ENCODE results near the gene DAGLA.

The DAGLA gene

GRCh38 chr11:61750631-61751273 lies 70.6 kb downstream of the DAGLA start:
- Mint-ChIP-seq H3K36me3 (no peaks in the 10 kb centered on the region), H3K27me3 (peaks cover 13% of the 10 kb centered on the region), H3K27ac (no peak overlapping the region), H3K4me1 (peaks cover 20% of the 10 kb centered on the region), H3K9me3 (no peaks in the 10 kb centered on the region), H3K4me3 (peak overlapping the region; percentile 34)

GRCh38 chr11:61751384-61751783 lies 71.2 kb downstream of the DAGLA start:
- peaks cover 23% of the 10 kb centered on the region for H3K4me1 Mint-ChIP-seq
- H3K36me3 Mint-ChIP-seq: no peaks in the 10 kb centered on the region
- peak overlapping the region; percentile 34 for H3K4me3 Mint-ChIP-seq
- no peak overlapping the region for H3K27ac Mint-ChIP-seq
- no peaks in the 10 kb centered on the region for H3K9me3 Mint-ChIP-seq
- peaks cover 13% of the 10 kb centered on the region for H3K27me3 Mint-ChIP-seq

- Mint-ChIP-seq H3K4me1 (peaks cover 24% of the 10 kb centered on the region), H3K36me3 (no peaks in the 10 kb centered on the region), H3K27me3 (peaks cover 13% of the 10 kb centered on the region), H3K27ac (peak within 1 kb of the TSS; percentile 62), H3K9me3 (no peaks in the 10 kb centered on the region), H3K4me3 (peak within 1 kb of the TSS; percentile 85)
Measured at GRCh38 chr11:61752117-61752924, 72.1 kb downstream of the DAGLA start, which contains the start of gene MYRF. Gene MYRF (plus strand): TSS chr11:61752636. CDS start chr11:61752745, 109 bp downstream.

- Mint-ChIP-seq H3K9me3 (no peaks in the 10 kb centered on the region), H3K4me3 (peak overlapping the region; percentile 78), H3K27me3 (peaks cover 13% of the 10 kb centered on the region), H3K27ac (peak overlapping the region; percentile 62), H3K36me3 (no peaks in the 10 kb centered on the region), H3K4me1 (peaks cover 24% of the 10 kb centered on the region)
Measured at GRCh38 chr11:61752925-61753521, 72.8 kb downstream of the DAGLA start.

- peaks cover 13% of the 10 kb centered on the region for H3K27me3 Mint-ChIP-seq
- H3K4me3 Mint-ChIP-seq: peak overlapping the region; percentile 78
- no peaks in the 10 kb centered on the region for H3K36me3 Mint-ChIP-seq
- H3K27ac Mint-ChIP-seq: no peak overlapping the region
- no peaks in the 10 kb centered on the region for H3K9me3 Mint-ChIP-seq
- H3K4me1 Mint-ChIP-seq: peaks cover 24% of the 10 kb centered on the region
Measured at GRCh38 chr11:61753672-61754071, 73.5 kb downstream of the DAGLA start.

- H3K27ac Mint-ChIP-seq: no peak overlapping the region
- peaks cover 24% of the 10 kb centered on the region for H3K4me1 Mint-ChIP-seq
- peaks cover 11% of the 10 kb centered on the region for H3K27me3 Mint-ChIP-seq
- no peak overlapping the region for H3K4me3 Mint-ChIP-seq
- no peaks in the 10 kb centered on the region for H3K36me3 Mint-ChIP-seq
- H3K9me3 Mint-ChIP-seq: no peaks in the 10 kb centered on the region
Measured at GRCh38 chr11:61754534-61755482, 74.6 kb downstream of the DAGLA start.

GRCh38 chr11:61756147-61756451 lies 75.9 kb downstream of the DAGLA start:
- Mint-ChIP-seq H3K4me1 (peaks cover 20% of the 10 kb centered on the region), H3K27ac (no peak overlapping the region), H3K9me3 (no peaks in the 10 kb centered on the region), H3K36me3 (no peaks in the 10 kb centered on the region), H3K27me3 (peaks cover 7% of the 10 kb centered on the region), H3K4me3 (no peak overlapping the region)

- peaks cover 6% of the 10 kb centered on the region for H3K27me3 Mint-ChIP-seq
- no peaks in the 10 kb centered on the region for H3K36me3 Mint-ChIP-seq
- H3K4me1 Mint-ChIP-seq: peaks cover 18% of the 10 kb centered on the region
- no peak overlapping the region for H3K4me3 Mint-ChIP-seq
- H3K27ac Mint-ChIP-seq: no peak overlapping the region
- no peaks in the 10 kb centered on the region for H3K9me3 Mint-ChIP-seq
Measured at GRCh38 chr11:61756452-61757212, 76.4 kb downstream of the DAGLA start.

- no peak overlapping the region for H3K27ac Mint-ChIP-seq
- peaks cover 14% of the 10 kb centered on the region for H3K4me1 Mint-ChIP-seq
Measured at GRCh38 chr11:61757213-61757862, 77.1 kb downstream of the DAGLA start.

GRCh38 chr11:61760946-61761345 lies 80.8 kb downstream of the DAGLA start:
- Mint-ChIP-seq H3K4me3 (no peak overlapping the region), H3K36me3 (no peaks in the 10 kb centered on the region), H3K4me1 (peaks cover 4% of the 10 kb centered on the region), H3K27me3 (peaks cover 4% of the 10 kb centered on the region), H3K27ac (no peak overlapping the region), H3K9me3 (no peaks in the 10 kb centered on the region)

More at GRCh38 chr11:61757213-61757862, 77.1 kb downstream of the DAGLA start:
- Mint-ChIP-seq H3K4me3 (no peak overlapping the region), H3K9me3 (no peaks in the 10 kb centered on the region), H3K27me3 (peaks cover 8% of the 10 kb centered on the region), H3K36me3 (no peaks in the 10 kb centered on the region)

- no peak overlapping the region for H3K27ac Mint-ChIP-seq
- no peaks in the 10 kb centered on the region for H3K9me3 Mint-ChIP-seq
- no peaks in the 10 kb centered on the region for H3K4me1 Mint-ChIP-seq
Measured at GRCh38 chr11:61761440-61762222, 81.4 kb downstream of the DAGLA start.

GRCh38 chr11:61762223-61762615 lies 82.0 kb downstream of the DAGLA start:
- Mint-ChIP-seq H3K27me3 (peaks cover 4% of the 10 kb centered on the region), H3K36me3 (no peaks in the 10 kb centered on the region), H3K4me3 (no peak overlapping the region), H3K9me3 (no peaks in the 10 kb centered on the region), H3K4me1 (no peaks in the 10 kb centered on the region), H3K27ac (no peak overlapping the region)

More at GRCh38 chr11:61761440-61762222, 81.4 kb downstream of the DAGLA start:
- peaks cover 4% of the 10 kb centered on the region for H3K27me3 Mint-ChIP-seq
- no peaks in the 10 kb centered on the region for H3K36me3 Mint-ChIP-seq
- no peak overlapping the region for H3K4me3 Mint-ChIP-seq

- H3K36me3 Mint-ChIP-seq: no peaks in the 10 kb centered on the region
- no peaks in the 10 kb centered on the region for H3K9me3 Mint-ChIP-seq
Measured at GRCh38 chr11:61762798-61763197, 82.6 kb downstream of the DAGLA start.

More at GRCh38 chr11:61762798-61763197, 82.6 kb downstream of the DAGLA start:
- Mint-ChIP-seq H3K27me3 (peaks cover 4% of the 10 kb centered on the region), H3K4me3 (no peak overlapping the region), H3K4me1 (no peaks in the 10 kb centered on the region), H3K27ac (no peak overlapping the region)
